IPS-18c (cell line): ENCODE measurements around the gene MICAL2.

Source experiments
- H3K4me3 ChIP-seq: 2 replicates; pipeline ENCODE4 v1.7.0; 2013; ENCODE audit warnings: low read depth, mild to moderate bottlenecking, low read length, moderate library complexity; ENCODE audit not compliant: insufficient read depth
- H3K9me3 ChIP-seq: one replicate; pipeline ENCODE4 v1.6.1; 2013; ENCODE audit warnings: mild to moderate bottlenecking, low read length, moderate library complexity; ENCODE audit not compliant: control insufficient read depth, insufficient read depth

The MICAL2 gene

DNA sequence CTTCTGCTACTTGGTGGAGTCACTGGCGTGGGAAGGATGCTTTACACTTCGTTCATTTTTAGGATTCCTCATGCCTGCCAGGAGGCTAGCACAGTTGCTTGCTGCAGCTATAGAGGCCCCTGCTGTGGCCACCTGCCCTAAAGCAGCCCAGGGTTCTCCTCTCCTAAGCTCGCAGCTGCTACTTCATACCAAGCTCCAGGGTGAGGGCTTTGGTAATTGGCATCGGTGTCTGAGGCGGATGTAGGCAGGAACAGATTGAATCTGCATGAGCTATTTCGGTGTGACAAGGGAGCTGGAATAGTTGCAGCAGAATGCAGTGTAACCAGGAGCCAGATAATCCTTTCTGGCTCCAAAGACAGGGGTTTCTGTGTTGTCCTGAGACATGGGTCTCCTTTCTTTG lies 133.1 kb downstream of the MICAL2 start:
- no peak overlapping the region for H3K4me3 ChIP-seq
- no peaks in the 10 kb centered on the region for H3K9me3 ChIP-seq

DNA sequence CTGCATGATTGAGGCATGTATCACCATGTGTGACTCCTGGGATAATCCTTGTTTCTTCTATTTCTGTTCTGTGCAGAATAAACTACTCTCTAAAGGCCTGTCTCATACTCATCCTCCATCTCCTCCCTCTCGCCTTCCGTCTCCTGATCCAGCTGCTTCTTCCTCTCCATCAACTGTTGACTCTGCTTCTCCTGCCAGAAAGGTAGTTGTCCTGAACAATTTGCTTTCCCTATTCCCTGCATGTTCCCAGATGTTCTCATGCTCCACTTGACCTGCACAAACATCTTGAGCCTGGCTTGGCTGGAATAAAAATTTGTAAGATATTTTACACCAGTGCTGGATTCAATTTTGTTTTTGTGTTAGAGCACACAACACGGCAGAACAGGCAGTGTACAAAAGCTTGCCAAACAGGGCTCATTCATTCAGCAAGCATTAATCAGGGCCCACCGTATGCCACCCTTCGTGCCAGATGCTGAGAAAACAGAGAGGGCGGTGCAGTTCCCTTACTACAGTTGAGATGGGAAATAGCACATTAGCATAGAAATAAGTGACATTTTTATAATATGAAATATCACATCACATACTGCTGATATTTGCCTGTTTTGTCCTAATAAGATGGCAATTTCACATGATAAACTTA lies 133.6 kb downstream of the MICAL2 start:
- Histone ChIP-seq H3K9me3 (no peaks in the 10 kb centered on the region), H3K4me3 (no peak overlapping the region)

DNA sequence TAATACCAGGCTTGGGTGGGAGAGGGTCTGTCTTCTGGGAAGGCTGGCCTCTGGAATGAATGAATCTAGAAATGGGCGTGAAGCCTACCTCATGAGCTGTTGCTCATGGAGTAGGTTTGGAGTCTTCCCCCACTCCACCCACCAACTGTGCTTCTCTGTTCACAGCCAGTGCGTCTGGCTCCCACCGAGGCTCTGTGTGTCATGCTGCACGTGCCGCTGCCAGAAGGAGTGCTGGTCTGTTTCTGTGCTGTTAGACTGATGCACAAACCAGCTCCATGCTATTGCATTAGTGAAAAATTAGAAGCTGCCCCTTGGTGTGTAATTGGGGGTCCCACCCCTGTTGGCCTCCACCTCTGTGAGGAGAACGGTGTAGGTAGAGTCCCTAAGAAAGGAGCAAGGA lies 134.7 kb downstream of the MICAL2 start:
- Histone ChIP-seq H3K9me3 (no peaks in the 10 kb centered on the region), H3K4me3 (no peak overlapping the region)

DNA sequence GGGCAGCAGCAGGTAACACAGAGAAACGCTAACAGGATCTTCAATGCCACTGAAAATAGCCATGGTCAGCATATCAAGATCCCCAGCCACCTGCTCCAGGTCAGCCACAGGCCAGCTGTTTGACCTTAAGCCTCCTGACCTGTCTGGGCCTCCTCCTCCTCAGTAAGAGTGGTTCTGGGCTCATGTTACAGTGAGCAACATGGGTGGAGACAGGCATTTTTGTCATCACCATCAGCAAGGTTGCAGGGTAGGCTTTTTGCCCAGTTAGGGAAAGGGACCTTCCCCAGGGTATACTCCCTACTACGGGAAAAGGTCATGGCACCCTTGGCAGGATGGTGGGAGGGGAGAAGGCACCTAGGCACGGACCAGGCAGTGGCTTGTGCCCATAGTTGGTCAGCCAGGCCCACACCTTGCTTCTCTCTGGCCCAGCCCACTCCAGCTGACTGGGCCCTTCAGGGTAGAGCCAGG lies 135.2 kb downstream of the MICAL2 start:
- Histone ChIP-seq H3K9me3 (no peaks in the 10 kb centered on the region), H3K4me3 (no peak overlapping the region)

DNA sequence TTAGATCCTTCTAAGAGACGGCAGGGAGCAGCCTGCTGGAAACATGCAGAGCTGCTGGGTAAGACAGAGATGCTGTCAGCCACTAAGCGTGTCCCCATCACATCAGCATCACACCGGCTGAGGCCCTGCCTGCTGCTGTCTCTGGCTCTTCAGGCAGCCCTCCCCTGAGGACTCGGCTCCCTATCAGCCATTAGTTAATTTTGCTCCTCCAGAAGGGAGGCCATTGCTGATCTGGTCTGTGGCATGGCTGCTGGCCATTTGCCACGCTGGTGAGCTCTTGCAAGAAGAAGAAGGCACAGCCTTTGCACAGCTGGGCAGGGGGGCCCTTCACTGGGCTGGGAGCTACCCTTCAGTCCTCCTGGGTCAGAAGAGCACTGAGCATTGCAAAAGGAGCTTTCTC lies 135.8 kb downstream of the MICAL2 start:
- no peak overlapping the region for H3K4me3 ChIP-seq

DNA sequence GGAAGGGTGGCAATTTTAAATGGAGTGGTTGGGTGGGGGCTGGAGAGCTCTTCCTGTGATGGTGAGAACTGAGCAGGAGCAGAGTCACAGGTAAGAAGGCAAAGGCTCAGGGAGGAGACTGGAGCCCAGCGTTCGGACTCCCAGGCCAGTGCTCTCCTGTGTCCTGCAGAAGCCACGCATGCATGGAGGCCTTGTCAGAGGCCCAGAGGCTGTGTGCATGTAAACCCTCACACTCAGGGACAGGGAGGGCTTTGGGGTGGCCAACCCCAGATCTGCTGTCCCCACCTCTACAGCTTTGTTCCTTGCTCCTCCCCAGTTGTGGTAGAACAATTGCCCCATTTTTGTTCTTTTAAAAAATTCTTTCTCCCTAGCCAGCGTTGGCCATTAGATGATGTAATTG lies 136.6 kb downstream of the MICAL2 start:
- Histone ChIP-seq H3K4me3 (no peak overlapping the region), H3K9me3 (no peaks in the 10 kb centered on the region)

More for the DNA sequence above, 135.8 kb downstream of the MICAL2 start:
- H3K9me3 ChIP-seq = no peaks in the 10 kb centered on the region

DNA sequence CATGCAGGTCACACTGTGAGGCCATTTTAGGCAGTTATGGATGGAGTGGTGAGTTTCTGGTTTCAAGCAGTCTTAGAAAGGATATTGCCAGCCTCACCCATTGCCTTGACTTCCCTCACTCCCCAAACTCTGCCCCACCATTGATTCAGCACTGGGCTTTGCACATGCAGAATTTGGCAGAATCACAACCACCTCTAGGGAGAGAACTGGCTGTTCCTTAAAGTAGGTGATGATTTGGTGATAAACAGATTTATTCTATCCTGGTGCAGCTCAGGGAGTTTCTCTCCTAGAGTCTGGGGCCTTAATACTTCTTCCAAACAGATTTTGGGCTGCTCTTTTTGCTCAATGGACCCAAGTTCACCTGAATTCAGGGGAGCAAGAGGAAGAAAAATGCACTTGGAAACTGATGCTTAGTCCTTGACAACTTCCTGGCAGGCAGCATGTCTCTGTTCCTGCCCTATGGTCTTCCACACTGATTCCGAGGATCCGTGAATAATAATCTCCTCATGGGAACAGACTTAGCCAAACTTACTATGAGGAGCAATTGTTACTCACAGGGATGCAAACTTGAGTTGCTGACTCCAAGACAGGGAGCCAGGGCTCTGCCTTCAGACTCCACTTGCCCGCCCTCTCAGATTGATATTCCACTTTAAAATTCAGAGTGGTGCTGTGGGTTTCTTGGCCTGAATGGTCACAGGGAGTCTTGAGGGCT lies 137.3 kb downstream of the MICAL2 start:
- no peak overlapping the region for H3K4me3 ChIP-seq
- H3K9me3 ChIP-seq = no peaks in the 10 kb centered on the region

DNA sequence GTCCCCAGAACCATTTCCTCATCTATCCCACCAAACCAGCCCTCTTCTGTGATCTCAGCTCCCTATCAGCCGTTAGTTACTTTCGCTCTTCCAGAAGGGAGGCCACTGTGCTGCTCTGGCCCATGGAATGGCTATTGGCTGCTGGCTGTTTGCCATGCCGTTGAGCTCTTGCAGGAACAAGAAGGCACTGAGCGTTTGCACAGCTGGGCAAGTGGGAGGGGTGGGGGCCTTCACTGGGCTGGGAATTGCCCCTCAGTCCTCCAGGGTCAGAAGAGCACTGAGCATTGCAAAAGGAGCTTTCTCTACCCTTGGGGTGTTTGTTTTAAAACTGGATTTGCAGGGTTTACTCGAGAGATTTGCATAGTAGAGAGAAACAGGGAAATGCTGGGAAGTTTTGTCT lies 137.9 kb downstream of the MICAL2 start:
- Histone ChIP-seq H3K9me3 (no peaks in the 10 kb centered on the region), H3K4me3 (no peak overlapping the region)

DNA sequence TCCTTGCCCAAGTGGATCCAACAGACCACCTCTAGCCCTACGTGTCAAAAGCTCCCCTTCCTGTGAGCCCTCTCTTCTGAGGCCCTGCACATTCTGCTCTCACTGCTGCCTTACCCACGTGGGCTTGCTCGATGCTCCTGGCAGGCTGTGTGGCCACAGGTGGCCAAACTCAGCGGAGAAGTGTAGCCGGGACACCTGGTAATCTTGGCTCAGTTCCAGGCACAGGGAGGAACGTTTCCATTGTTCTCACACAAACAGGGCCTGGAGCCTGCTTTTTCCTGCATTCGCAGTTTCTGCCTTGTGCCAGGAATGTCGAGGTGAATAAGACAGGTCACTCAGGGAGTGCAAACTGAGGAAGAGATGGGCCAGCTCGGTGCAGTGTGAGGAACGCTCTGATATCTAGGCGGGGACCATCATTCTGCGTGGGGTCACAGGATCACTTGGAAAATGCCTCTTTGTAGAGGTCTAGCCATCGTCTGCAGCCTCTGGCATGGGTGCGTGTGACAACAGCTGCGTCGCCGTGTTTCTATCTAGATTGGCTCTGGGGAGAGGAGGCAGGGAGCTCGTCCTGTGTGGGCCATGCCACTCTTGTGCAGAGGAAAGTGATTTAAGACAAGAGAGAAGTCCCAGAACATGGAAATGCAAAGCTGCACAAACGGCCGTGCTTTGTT lies 139.3 kb downstream of the MICAL2 start:
- H3K4me3 ChIP-seq = no peak overlapping the region

DNA sequence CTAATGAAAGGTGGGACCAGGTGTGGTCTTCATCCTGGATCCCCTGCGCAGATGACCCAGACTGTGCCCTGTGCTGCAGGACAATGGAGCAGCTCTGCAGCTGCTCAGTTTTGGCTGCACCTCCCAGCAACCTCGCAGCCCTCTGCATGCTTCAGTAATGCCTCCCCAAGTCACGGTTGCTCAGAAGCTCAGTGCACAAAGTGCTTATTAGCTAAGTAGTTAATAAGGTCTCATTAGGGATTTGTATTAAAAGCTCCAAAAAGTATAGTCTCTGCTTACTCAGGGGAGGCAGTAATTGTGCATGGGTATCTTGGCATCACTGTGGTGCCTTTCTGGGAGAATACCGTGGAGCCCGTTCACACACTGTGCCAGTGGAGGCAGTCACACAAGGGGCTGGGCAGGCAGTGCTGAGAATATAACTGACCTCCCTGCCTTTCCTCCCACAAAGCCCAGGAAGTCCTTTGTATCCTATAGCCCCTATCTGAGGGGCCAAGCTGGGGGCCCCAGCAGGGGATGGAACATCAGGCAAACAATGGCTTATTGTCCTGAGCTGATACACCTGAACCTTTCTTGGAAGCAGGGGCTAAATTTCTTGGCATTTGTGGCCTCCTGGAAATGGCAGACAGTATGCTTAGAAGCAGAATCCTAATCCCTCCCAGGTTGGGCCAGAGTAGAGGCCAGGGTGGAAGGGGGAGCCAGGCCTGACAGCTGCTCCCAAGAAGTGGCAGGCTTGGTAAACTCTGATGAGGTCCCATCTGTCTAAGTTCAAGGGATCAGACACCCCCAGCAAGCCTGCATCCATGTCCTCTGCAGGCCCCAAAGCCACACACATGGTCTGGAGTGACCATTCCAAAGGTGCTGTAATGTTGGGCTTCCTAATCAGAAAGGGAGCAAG lies 141.5 kb downstream of the MICAL2 start:
- no peak overlapping the region; the same call in 1 of the 2 replicates for H3K4me3 ChIP-seq
- no peaks in the 10 kb centered on the region for H3K9me3 ChIP-seq

More for the DNA sequence above, 139.3 kb downstream of the MICAL2 start:
- H3K9me3 ChIP-seq = no peaks in the 10 kb centered on the region

DNA sequence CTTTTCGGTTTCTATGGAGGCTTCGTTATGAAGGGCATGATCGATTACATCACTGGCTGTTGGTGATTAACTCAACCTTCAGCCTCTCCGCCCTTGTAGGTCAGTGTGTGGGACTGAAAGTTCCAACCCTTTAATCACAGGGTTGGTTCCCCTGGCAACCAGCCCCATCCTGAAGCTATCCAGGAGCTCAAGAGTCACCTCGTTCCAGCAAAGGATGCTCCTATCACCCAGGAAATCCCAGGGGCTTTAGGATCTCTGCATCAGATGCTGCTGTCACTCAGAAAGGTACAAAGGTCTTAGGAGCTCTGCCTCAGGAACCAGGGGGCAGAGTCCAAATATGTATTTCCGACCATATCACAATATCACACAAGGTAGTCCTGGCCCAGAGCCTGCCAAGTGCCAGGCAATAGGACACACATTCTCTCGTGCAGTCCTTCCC lies 143.5 kb downstream of the MICAL2 start:
- Histone ChIP-seq H3K9me3 (no peaks in the 10 kb centered on the region), H3K4me3 (no peak overlapping the region)

DNA sequence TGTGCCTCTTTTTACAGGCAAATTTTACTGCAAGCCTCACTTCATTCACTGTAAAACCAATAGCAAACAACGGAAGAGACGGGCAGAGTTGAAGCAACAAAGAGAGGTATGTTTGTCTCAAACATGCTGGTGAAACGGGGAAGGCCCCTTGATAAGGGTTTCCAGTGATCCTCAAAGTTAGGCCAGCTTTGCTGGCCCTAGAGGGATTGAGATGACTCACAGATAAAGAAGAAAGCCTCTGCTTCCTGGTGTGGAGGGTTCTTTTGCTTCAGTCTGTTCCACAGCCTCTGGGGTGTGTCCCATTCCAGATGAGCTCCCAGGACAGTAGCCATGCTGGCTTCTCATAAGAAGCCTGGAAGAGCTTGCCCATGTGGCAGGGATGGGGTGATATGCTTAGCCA lies 148.1 kb downstream of the MICAL2 start:
- Histone ChIP-seq H3K4me3 (no peak overlapping the region), H3K9me3 (no peaks in the 10 kb centered on the region)

DNA sequence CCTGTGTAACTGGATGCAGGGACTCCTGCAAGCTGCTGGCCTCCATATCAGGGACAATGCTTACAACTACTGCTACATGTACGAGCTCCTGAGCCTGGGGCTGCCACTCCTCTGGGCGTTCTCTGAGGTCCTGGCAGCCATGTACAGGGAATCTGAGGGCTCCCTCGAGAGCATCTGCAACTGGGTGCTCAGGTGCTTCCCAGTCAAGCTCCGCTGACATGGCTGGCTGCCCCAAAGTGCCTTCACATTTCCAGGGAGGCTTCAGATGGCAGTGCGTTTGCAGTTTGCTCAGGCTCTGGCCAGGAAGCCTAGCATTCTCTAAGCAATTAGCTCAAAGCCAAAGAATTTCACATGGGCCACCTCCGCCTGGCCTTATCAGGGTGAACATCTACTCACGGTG lies 149.6 kb downstream of the MICAL2 start:
- Histone ChIP-seq H3K9me3 (no peaks in the 10 kb centered on the region), H3K4me3 (no peak overlapping the region)

DNA sequence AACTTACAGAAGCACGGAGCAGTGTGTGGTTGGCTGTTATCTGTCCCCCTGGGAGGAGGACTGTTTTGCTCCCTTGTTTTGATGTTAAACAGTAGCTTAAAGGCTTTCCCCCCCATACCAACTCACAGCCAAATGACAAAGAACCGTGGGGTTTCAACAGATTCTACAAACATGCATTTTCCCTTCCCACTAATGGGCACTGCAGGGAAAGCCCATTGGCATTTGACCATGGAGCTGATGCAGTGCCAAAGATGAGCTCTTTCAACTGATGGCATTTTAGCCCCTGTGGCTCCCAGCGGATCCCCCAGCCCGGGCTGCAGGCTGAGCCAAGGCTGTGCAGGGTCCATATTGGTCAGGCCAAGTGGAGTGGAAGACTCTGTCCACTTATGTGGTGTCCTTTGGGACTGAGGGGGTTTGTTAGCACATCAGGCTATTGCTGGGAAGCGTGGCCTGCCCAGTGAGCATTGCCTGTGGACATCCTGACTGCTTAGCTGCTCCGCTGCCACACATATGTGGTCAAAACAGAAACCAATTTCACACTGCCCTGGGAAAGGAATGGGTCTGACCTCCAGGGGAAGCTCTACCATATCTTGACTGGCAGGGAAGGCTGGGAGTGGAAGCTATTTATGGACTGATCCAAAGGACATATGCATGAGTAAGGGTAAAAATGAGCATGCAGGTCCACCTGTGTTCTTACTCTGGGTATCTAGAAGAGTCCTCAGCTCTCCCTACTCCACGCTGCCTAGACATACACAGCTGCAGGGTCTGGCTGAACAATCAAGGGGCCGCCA lies 150.5 kb downstream of the MICAL2 start:
- Histone ChIP-seq H3K4me3 (no peak overlapping the region), H3K9me3 (no peaks in the 10 kb centered on the region)

DNA sequence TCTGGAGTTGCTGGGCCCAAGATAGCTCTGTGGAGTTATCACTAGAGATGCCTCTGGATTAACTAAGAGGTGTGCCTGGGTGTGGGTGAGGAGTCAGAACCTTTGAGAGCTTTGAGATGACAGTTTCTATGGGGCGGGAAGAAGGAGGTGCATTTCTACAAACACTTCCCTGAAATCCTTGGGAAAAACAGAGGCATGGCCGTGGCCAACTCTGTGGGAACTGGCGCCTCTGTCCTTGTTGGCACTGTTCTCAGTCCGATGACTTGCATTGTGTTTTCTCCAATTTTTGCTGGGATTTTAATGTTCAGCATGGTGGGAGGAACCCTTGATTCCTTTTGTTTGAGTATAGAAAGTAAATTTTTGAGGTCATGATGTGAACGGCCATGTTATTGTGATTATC lies 151.2 kb downstream of the MICAL2 start:
- H3K9me3 ChIP-seq = no peaks in the 10 kb centered on the region
- H3K4me3 ChIP-seq = no peak overlapping the region

DNA sequence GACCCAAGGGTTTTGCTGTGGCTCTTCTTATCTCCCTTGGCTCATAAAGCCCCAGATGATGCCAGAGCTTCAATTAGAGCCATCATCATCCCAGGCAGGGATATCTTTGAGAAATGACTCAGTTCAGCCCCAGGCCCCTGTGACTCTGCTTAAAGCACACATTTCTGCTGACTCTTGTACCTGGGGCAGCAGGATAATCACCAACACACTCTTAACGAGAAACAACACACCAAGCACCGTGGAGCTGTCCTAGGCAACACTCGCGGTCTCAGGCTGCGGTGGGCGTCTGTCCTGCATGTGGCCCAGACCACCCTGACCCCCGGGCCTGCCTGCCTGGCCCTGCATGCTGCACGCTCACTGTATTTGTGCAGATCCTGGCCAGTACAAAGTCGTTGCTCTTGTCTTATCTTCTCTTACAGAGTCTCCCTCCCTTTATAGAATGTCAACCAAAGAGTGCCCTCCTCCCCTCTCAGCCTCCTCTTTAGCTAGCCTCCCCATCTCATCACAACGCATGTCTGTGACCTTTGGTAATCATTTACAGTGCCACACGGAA lies 152.8 kb downstream of the MICAL2 start:
- no peaks in the 10 kb centered on the region for H3K9me3 ChIP-seq
- no peak overlapping the region for H3K4me3 ChIP-seq
